ENCODE results near the gene SLC39A5. TPM values are rescaled to one million over a fixed set of nuclear protein-coding genes. Genes with fewer than 3 reads are reported as not detected.

The SLC39A5 gene
- total RNA-seq, 2 experiments from 2014 or later, result 0.78 to 1.1 TPM

DNA sequence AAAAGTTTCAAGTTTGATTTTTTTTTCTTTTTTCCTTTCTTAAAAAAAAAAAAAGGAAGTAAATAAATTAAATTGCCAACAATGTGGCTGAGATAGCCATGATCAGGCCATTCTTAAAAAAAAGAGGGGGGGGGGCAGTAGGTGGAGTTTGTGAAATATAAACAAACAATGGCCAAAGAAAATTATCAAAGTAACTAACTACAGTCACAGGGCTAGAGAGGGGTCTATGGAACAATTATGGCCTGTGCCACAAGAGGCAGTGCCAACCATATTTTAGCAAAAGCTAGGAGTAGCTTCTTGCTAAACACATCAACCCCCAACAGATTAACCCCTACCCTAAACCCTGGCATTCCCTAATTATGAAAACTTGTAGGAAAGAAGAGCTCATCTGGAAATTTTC is 24.4 kb upstream of the SLC39A5 start:
- POLR2A ChIA-PET, result no interaction called here

GRCh38 chr12:56206452-56207166 is 23.2 kb upstream of the SLC39A5 start:
- CTCF ChIA-PET, result interaction anchor here (1.2 to 1.6 kb wide), 4 partner anchors 14 to 60 kb away, joined by 3 to 8 read pairs (median 4); partner anchors contain the start of genes COQ10A and SMARCC2
- POLR2A ChIA-PET, result no interaction called here

More for the DNA sequence above, 24.4 kb upstream of the SLC39A5 start:
- CTCF ChIA-PET, result interaction anchor here (1.1 to 1.9 kb wide), 5 partner anchors 11 to 259 kb away, joined by 3 to 8 read pairs (median 4); partner anchors contain the start of genes ANKRD52, SMARCC2 and ZC3H10

DNA sequence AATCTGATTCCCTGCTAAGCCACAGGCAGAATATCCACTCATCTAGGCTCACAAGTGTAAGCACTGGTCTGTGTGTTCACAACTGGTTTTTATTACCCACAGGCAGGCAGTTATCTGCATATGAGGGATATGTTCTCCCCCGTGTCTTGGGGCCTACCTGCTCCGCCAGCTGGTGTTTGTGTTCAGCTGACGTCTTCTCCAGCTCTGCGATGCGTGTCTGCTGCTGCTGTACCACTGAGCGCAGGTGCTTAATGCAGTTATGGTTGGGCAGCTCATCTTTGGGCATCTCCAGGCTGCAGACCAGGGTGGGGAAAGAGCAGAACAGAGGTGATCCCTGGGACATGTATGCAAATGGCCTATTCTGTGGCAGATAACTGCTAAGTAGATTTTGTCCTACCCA is 21.8 kb upstream of the SLC39A5 start:
- ChIA-PET POLR2A (no interaction called here), CTCF (interaction anchor here (0.7 to 1.8 kb wide), 5 partner anchors 14 to 256 kb away, joined by 4 to 6 read pairs (median 4); partner anchors contain the start of genes RNF41 and SMARCC2)

DNA sequence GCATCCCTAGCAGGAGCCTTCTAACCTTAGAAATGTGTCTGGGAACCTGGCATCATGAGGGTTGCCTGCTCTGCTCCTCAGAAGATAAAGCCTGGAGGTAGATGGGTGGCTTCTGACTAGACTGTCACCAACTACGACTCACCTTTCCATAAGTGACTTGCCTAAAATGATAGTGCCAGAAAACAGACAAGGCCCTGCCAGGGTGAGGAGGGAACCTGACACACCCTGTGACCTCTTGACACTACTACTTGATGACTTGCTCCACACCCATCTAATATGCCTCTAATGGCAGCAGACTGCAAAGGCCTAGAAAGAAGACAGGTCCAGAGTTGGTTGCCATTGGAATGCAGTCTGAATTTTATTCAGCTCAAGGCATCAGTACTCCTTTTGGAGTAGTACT is 17.5 kb upstream of the SLC39A5 start:
- CTCF ChIA-PET, result interaction anchor here (0.7 to 1.3 kb wide), 2 partner anchors 23 to 132 kb away, joined by 4 read pairs; partner anchors contain the start of gene SMARCC2
- POLR2A ChIA-PET, result no interaction called here

- CTCF ChIA-PET, result no interaction called here
These were observed 16.0 kb upstream of the SLC39A5 start for GRCh38 chr12:56213878-56214277.

GRCh38 chr12:56216461-56216860 is 13.4 kb upstream of the SLC39A5 start:
- ChIA-PET POLR2A (no interaction called here), CTCF (interaction anchor here (0.9 to 1.1 kb wide), 2 partner anchors 10 to 11 kb away, joined by 3 read pairs; no protein-coding TSS in a partner anchor)

More at GRCh38 chr12:56213878-56214277, 16.0 kb upstream of the SLC39A5 start:
- POLR2A ChIA-PET, result no interaction called here

GRCh38 chr12:56219840-56220239 is 10.0 kb upstream of the SLC39A5 start:
- ChIA-PET CTCF (no interaction called here), POLR2A (no interaction called here)

GRCh38 chr12:56220611-56221231 is 9.1 kb upstream of the SLC39A5 start:
- ChIA-PET POLR2A (interaction anchor here (0.5 to 2.1 kb wide), 3 partner anchors 31 to 1754 kb away, joined by 7 to 17 read pairs (median 8); partner anchors contain the start of genes ANKRD52 and SMARCC2), CTCF (interaction anchor here (1.1 to 4.3 kb wide), 2 partner anchors 31 to 36 kb away, joined by 4 to 21 read pairs; partner anchors contain the start of gene SMARCC2)

DNA sequence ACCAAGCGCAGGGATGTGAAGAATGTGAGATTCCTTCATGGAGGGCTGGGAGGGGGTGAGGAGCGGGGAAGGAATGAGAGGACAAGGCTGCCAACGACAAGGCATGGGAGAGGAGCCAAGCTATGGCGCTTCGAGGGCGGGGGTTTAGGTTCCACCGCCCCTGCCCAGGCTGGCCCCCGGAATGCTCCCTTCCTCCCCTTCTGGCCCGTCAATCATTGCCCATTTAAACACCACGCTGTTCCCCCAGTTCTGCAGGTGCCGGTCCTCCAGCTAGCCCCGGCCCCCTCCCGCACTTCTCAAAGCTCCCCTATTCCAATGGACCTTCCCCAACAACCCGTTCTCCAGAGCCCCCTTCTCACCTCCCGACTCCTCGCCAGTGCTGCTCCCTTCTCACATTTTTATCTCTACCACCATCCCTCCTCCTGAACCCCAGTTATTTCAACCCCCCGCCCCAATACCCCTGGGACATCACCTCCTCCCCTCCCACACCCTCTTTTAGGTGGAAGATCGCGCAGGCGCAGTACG is 8.6 kb upstream of the SLC39A5 start:
- POLR2A ChIA-PET, result interaction anchor here (0.7 to 2.2 kb wide), 6 partner anchors 16 to 117 kb away, joined by 3 to 17 read pairs (median 6); partner anchors contain the start of genes ANKRD52, COQ10A, PA2G4 and RPL41
- CTCF ChIA-PET, result interaction anchor here (0.7 to 4.3 kb wide), 8 partner anchors 13 to 101 kb away, joined by 3 to 21 read pairs (median 6); partner anchors contain the start of genes ANKRD52 and SMARCC2

- POLR2A ChIA-PET, result interaction anchor here (0.7 to 2.2 kb wide), 9 partner anchors 15 to 393 kb away, joined by 3 to 17 read pairs (median 3); partner anchors contain the start of genes ANKRD52, COQ10A, DNAJC14 and PA2G4
These were observed 7.9 kb upstream of the SLC39A5 start, which contains the start of gene RNF41 for GRCh38 chr12:56221757-56222530. RNF41 (minus strand) TSS chr12:56221922; CDS start chr12:56214047, 7,875 bp downstream.

DNA sequence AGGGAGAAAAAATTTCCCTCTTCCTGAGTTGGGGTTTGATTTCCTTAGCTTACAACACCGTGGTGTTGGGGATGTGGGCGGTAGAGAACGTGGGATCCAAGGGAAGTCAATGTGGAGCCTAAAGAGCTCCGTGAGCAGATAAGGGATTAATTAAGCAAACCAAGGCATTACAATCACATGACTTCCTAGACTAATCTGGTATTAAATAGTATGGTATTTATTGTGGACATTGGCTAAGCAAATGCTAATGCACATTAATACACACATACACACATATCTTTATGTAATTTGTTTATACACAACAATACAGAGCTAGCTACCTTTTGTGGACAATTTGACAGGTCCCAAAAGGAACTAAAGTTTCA is 7.3 kb upstream of the SLC39A5 start:
- ChIA-PET CTCF (interaction anchor here (1.1 to 4.3 kb wide), 10 partner anchors 15 to 95 kb away, joined by 3 to 21 read pairs (median 4); partner anchors contain the start of genes ANKRD52 and SMARCC2), POLR2A (interaction anchor here (0.7 to 2.2 kb wide), 7 partner anchors 33 to 393 kb away, joined by 3 to 17 read pairs (median 4); partner anchors contain the start of genes ANKRD52, DNAJC14, PA2G4 and RPL41)

More at GRCh38 chr12:56221757-56222530, 7.9 kb upstream of the SLC39A5 start, which contains the start of gene RNF41:
- CTCF ChIA-PET, result interaction anchor here (0.7 to 4.3 kb wide), 12 partner anchors 14 to 102 kb away, joined by 3 to 21 read pairs (median 4); partner anchors contain the start of genes ANKRD52 and SMARCC2

DNA sequence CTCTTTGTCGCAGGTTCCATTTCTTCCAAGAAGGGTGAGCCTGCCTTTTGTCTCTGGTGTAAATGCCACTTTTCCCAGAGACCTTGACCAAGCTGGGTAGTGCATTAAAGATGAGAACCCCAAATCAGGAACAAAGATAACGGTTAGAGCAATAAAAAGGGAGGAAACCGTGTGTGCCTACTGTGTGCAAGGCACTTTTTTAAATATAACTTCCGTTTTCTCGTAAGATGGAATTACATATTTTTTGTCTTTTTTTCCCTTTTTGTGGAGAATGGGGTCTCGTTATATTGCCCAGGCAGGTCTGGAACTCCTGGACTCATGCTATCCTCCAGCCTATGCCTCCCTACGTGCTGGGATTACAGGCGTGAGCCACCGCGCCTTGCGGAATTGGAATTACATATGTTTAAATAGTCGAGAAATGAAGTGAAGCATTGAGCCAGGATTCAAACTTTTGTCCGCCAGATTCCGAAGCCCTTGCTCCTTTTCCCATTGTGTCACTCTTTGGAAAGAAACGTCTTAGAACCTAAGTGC is 6.2 kb upstream of the SLC39A5 start:
- ChIA-PET POLR2A (interaction anchor here (0.7 to 2.2 kb wide), 2 partner anchors 106 to 296 kb away, joined by 5 to 11 read pairs; partner anchors contain the start of genes PYM1, RPL41 and ZC3H10), CTCF (interaction anchor here (0.7 to 4.3 kb wide), 6 partner anchors 34 to 264 kb away, joined by 3 to 21 read pairs (median 4); partner anchors contain the start of genes ANKRD52, GLS2 and SMARCC2)

- ChIA-PET CTCF (interaction anchor here (0.7 to 4.3 kb wide), 3 partner anchors 35 to 264 kb away, joined by 3 to 21 read pairs (median 3); partner anchors contain the start of genes GLS2 and SMARCC2), POLR2A (interaction anchor here (0.7 kb wide), 1 partner anchor 297 kb away, joined by 5 read pairs; the partner anchor contains the start of gene PYM1)
These were observed 5.6 kb upstream of the SLC39A5 start, which contains the start of gene NABP2 for GRCh38 chr12:56224102-56224701. NABP2 (plus strand) TSS chr12:56224342; CDS start chr12:56224857, 515 bp downstream.

DNA sequence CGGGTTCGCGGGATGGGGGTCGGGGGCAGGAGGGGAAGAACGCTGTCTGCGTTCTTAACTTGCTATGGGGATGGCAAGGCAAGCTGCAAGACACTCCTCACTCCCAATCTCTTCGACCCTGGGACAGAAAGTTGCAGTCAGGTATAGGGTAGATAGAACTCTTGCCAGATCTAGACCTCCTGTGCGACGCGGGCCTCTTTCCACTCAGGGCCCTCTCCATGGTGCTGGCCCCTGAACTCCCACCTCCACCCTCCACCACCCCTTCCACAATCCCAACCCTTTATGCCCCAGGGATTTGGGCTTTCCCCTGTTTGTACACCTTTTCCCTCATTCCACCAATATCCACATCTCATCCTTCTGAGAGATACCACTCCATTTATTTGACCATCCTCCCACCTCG is 4.9 kb upstream of the SLC39A5 start:
- CTCF ChIA-PET, result interaction anchor here (1.0 to 4.3 kb wide), 2 partner anchors 36 to 247 kb away, joined by 3 to 21 read pairs; partner anchors contain the start of gene SMARCC2
- POLR2A ChIA-PET, result no interaction called here

DNA sequence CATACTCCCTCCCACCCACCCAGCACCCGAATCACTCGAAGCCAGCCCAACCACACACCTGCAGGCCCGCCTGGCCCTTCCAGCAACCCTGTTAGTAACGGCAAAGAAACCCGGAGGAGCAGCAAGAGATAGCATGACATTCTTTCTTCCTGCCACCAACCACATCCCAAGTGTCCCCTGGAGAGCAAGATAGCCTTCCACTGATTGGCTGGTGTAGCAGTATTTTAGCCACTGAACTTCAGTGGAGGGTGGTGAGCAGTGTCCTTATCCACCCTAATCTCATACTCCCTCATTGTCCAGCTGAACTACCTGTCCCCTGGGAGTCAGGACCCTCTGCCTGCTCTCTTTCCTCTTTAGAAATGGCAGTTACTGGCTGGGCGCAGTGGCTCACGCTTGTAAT is 769 bp upstream of the SLC39A5 start:
- POLR2A ChIA-PET, result no interaction called here
- CTCF ChIA-PET, result interaction anchor here (0.6 kb wide), 1 partner anchor 39 kb away, joined by 3 read pairs; no protein-coding TSS in a partner anchor

GRCh38 chr12:56230432-56231183 is 757 bp downstream of the SLC39A5 start:
- ChIA-PET POLR2A (interaction anchor here (0.7 kb wide), 1 partner anchor 113 kb away, joined by 6 read pairs; the partner anchor contains the start of gene ZC3H10), CTCF (interaction anchor here (1.3 kb wide), 1 partner anchor 41 kb away, joined by 3 read pairs; the partner anchor contains the start of gene SMARCC2)
